ENCODE measurements around the gene TTLL8. TPM values are rescaled to one million over a fixed set of nuclear protein-coding genes. Genes with fewer than 3 reads are reported as not detected.

TTLL8 gene
- total RNA-seq, 1 experiment from 2014 or later, result not detected

DNA sequence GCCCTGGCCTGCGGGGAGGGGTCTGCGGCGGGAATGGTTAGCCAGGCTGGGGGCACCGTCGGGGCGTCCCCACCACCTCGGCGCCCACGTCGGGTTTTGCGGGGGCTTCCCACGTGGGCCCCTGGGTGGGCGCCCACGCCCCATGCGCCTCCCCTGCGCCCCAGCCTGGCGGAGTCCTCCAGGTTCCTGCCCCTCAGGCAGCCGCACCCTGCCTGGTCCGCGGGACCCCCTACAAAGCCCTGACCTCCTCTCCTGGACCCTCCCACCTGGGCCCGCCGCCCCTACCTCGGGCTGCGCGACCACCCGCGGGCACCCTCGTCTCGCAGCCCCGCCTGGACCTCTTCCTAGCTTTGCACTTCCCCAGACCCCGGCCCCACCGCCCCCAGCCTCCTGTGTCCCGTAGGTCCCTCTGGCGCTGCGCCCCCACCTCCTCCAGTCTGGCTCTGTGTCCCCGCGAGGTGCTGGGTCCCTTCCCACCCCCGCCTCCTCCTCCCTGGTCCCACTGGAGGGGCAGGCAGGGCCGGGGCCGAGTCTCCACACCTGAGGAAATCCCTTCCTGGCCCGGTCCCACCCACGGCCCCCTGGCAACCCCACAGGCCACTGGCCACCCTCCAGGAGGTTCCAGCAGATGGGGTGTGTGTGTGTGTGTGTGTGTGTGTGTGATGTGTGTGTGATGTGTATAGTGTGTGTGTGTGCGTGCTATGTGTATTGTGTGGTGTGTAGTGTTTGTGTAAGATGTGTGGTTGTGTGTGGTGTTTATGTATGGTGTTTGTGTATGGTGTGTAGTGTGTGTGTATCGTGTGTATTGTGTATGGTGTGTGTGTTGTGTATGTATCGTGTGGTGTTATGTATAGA is 85.7 kb downstream of the TTLL8 start:
- CTCF ChIA-PET, result interaction anchor here (0.9 to 2.9 kb wide), 4 partner anchors 10 to 58 kb away, joined by 3 to 14 read pairs (median 7); no protein-coding TSS in a partner anchor
- ATAC-seq, result no peak

More for the DNA sequence above, 85.7 kb downstream of the TTLL8 start:
- Mint-ChIP-seq H3K4me1 (peaks cover 6% of the 10 kb centered on the region), H3K27ac (no peak overlapping the region), H3K9me3 (no peaks in the 10 kb centered on the region), H3K4me3 (no peak overlapping the region), H3K27me3 (ENCODE audit: low read depth) (peaks cover 8% of the 10 kb centered on the region), H3K36me3 (no peaks in the 10 kb centered on the region)
- DNase-seq (ENCODE audit: low spot score), result peak; percentile 30
- POLR2A ChIA-PET, result interaction anchor here (0.9 kb wide), 1 partner anchor 13 kb away, joined by 3 read pairs; no protein-coding TSS in a partner anchor
- TF ChIP-seq, protein P1, sequence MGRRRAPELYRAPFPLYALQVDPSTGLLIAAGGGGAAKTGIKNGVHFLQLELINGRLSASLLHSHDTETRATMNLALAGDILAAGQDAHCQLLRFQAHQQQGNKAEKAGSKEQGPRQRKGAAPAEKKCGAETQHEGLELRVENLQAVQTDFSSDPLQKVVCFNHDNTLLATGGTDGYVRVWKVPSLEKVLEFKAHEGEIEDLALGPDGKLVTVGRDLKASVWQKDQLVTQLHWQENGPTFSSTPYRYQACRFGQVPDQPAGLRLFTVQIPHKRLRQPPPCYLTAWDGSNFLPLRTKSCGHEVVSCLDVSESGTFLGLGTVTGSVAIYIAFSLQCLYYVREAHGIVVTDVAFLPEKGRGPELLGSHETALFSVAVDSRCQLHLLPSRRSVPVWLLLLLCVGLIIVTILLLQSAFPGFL (CRISPR knock-in tag; IDR thresholded peaks at IDR 0.05; ENCODE audit: borderline replicate concordance), result no peak
- TF ChIP-seq ZNF425 (CRISPR knock-in tag; conservative IDR thresholded peaks at IDR 0.05) (no peak), ZNF396 (CRISPR knock-in tag; IDR thresholded peaks at IDR 0.05; ENCODE audit: borderline replicate concordance) (no peak), ZNF232 (CRISPR knock-in tag; IDR thresholded peaks at IDR 0.05) (no peak), AFF4 (CRISPR knock-in tag; IDR thresholded peaks at IDR 0.05; ENCODE audit: borderline replicate concordance) (no peak), ZNF121 (CRISPR knock-in tag; IDR thresholded peaks at IDR 0.05) (no peak), TEAD4 (CRISPR knock-in tag; IDR thresholded peaks at IDR 0.05) (no peak), EMX1 (CRISPR knock-in tag; IDR thresholded peaks at IDR 0.05) (no peak)
- TF ChIP-seq, protein P2, sequence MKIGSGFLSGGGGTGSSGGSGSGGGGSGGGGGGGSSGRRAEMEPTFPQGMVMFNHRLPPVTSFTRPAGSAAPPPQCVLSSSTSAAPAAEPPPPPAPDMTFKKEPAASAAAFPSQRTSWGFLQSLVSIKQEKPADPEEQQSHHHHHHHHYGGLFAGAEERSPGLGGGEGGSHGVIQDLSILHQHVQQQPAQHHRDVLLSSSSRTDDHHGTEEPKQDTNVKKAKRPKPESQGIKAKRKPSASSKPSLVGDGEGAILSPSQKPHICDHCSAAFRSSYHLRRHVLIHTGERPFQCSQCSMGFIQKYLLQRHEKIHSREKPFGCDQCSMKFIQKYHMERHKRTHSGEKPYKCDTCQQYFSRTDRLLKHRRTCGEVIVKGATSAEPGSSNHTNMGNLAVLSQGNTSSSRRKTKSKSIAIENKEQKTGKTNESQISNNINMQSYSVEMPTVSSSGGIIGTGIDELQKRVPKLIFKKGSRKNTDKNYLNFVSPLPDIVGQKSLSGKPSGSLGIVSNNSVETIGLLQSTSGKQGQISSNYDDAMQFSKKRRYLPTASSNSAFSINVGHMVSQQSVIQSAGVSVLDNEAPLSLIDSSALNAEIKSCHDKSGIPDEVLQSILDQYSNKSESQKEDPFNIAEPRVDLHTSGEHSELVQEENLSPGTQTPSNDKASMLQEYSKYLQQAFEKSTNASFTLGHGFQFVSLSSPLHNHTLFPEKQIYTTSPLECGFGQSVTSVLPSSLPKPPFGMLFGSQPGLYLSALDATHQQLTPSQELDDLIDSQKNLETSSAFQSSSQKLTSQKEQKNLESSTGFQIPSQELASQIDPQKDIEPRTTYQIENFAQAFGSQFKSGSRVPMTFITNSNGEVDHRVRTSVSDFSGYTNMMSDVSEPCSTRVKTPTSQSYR (CRISPR knock-in tag; IDR thresholded peaks at IDR 0.05), result no peak

All from WTC11 (cell line).